SH-SY5Y (cell line): ENCODE data around the gene KCTD11.

Experiments used
- GATA2 ChIP-seq: IDR thresholded peaks from 2 replicates; pipeline ENCODE4 v1.6.1; 2011; ENCODE audit warnings: mild to moderate bottlenecking, low read depth, low read length
- GATA3 ChIP-seq: IDR thresholded peaks from 2 replicates; pipeline ENCODE4 v1.6.1; 2011; ENCODE audit warnings: low read depth, mild to moderate bottlenecking, low read length, moderate library complexity

DNA sequence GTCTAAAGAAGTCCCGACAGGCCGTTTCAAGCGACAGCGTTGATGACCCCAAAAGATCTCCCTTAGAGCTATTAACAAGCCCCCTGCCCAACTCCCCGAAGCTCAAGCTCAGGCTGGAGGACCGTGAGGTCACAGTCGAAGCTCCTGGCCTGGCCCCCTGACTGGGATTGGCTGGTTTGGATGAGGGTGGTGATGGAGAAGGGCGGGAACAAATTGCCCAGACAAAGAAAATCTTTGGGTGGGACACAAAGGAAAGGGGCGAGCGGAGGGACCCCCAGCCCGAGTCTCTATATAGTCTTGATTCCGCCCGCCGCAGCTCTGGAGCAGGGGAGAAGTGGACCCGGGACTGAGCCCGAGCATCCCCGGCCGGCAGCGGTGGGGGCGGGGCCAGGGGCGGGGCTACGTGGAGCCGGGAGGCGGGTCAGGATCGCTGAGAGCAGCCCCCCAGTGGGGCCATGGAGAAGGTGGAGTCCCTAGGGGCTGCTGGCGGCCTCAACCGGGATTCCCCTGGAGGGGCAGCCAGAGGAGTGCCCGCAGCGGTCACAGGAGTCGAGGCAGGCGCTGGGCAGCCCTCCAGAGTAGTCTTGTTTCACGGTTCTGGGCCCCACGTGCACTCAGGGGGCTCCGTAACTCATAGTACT is 21.8 kb upstream of the KCTD11 start:
- TF ChIP-seq GATA2 (no peak), GATA3 (no peak)
